K562 (cell line): ENCODE results near the gene TFPI. TPM values are rescaled to one million over a fixed set of nuclear protein-coding genes. Genes with fewer than 3 reads are reported as not detected.

ENCODE experiments used
- BHLHE40 ChIP-seq: IDR thresholded peaks from 2 replicates; pipeline ENCODE4 v1.6.1; 2011; ENCODE audit warnings: low read length, improper control_type of control experiment
- CBFB ChIP-seq: sonication (generic); formaldehyde crosslinking; IDR thresholded peaks from 2 replicates; pipeline ENCODE4 v1.4.0; 2020; ENCODE audit warnings: mild to moderate bottlenecking, missing genetic modification reagents
- EHMT2 ChIP-seq: fragments of 450-650 bp; IDR thresholded peaks from 2 replicates; pipeline ENCODE4 v1.6.1; 2018; ENCODE audit warnings: antibody characterized with exemption
- HSF4 ChIP-seq: fragments of 250-450 bp; sonication (Bioruptor Pico); IDR thresholded peaks from 2 replicates; pipeline ENCODE4 v2.1.2; 2022; ENCODE audit warnings: mild to moderate bottlenecking, moderate library complexity, borderline replicate concordance
- IRF2 ChIP-seq: sonication (generic); formaldehyde crosslinking; IDR thresholded peaks from 2 replicates; pipeline ENCODE4 v1.8.1; 2022; ENCODE audit warnings: mild to moderate bottlenecking, missing genetic modification reagents
- MTA3 ChIP-seq: fragments of 450-650 bp; formaldehyde crosslinking; IDR thresholded peaks from 2 replicates; pipeline ENCODE4 v1.6.1; 2017; ENCODE audit warnings: mild to moderate bottlenecking, borderline replicate concordance
- NFE2L1 ChIP-seq: fragments of 450-650 bp; IDR thresholded peaks from 2 replicates; pipeline ENCODE4 v1.6.1; 2016; ENCODE audit warnings: missing genetic modification characterization, low read depth, mild to moderate bottlenecking, missing compliant biosample characterization, moderate library complexity, borderline replicate concordance
- POLR2A ChIP-seq: fragments of 450-650 bp; conservative IDR thresholded peaks from 2 replicates; pipeline ENCODE4 v1.6.1; 2016
- PTRF ChIP-seq: fragments of 450-650 bp; IDR thresholded peaks from 2 replicates; pipeline ENCODE4 v1.6.1; 2016; ENCODE audit warnings: mild to moderate bottlenecking, missing genetic modification characterization, missing compliant biosample characterization
- SOX6 ChIP-seq: fragments of 450-650 bp; IDR thresholded peaks from 2 replicates; pipeline ENCODE4 v1.6.1; 2014; ENCODE audit warnings: mild to moderate bottlenecking
- ZC3H11A ChIP-seq: IDR thresholded peaks from 2 replicates; pipeline ENCODE4 v1.6.1; 2012; ENCODE audit warnings: low read depth, low read length, improper control_type of control experiment
- ZKSCAN3 ChIP-seq: fragments of 250-450 bp; sonication (Bioruptor Pico); IDR thresholded peaks from 2 replicates; pipeline ENCODE4 v1.4.0; 2020
- ZNF24 ChIP-seq: fragments of 450-650 bp; IDR thresholded peaks from 2 replicates; pipeline ENCODE4 v1.6.1; 2016
- ZNF41 ChIP-seq: fragments of 250-450 bp; sonication (Bioruptor Pico); conservative IDR thresholded peaks from 2 replicates; pipeline ENCODE4 v1.4.0; 2020; ENCODE audit warnings: mild to moderate bottlenecking
- ZNF551 ChIP-seq: fragments of 250-450 bp; sonication (Bioruptor Pico); IDR thresholded peaks from 2 replicates; pipeline ENCODE4 v1.5.0; 2021; ENCODE audit warnings: mild to moderate bottlenecking, moderate library complexity
- polyA plus RNA-seq, 8 experiments: library from polyadenylated mRNA; depleted of rRNA in 4 of 8; stranded (reverse) in 5 of 8; unstranded in 3 of 8; fragments of >200 nt; fragmentation: Nextera tagmentation in 2 of 8; fragmentation: Illumina TruSeq in 1 of 8; extraction: Ambion mirVana in 2 of 8; extraction: Trizol in 1 of 8; gene quantifications; 2 replicates each; pipeline versions ENCODE4 v1.2.1 to v1.2.3, GENCODE V29; 2011 to 2014; ENCODE audit warnings: inconsistent platforms in 1 of 8, missing spikeins in 1 of 8
- total RNA-seq, 7 experiments: library from RNA; depleted of rRNA in 6 of 7; stranded (reverse); fragments of >200 nt in 6 of 7; fragmentation: Illumina TruSeq in 2 of 7; extraction: Trizol in 2 of 7; gene quantifications; 2 replicates each; pipeline versions ENCODE4 v1.2.1 to v1.2.3, GENCODE V29; 2011 to 2021; ENCODE audit warnings: low replicate concordance in 1 of 7
- TF ChIP-seq, protein P1 (sequence below): fragments of 450-650 bp; conservative IDR thresholded peaks from 2 replicates; pipeline ENCODE4 v1.6.1; 2016; ENCODE audit warnings: missing genetic modification characterization, low read depth, mild to moderate bottlenecking, missing compliant biosample characterization, moderate library complexity
- TF ChIP-seq, protein P2 (sequence below): fragments of 200-800 bp; sonication (Bioruptor generic); IDR thresholded peaks from 2 replicates; pipeline ENCODE4 v1.6.1; 2017; ENCODE audit warnings: missing genetic modification characterization, missing compliant biosample characterization
- TF ChIP-seq, protein P3 (sequence below): sonication (generic); formaldehyde crosslinking; IDR thresholded peaks from 2 replicates; pipeline ENCODE4 v1.8.0; 2022; ENCODE audit warnings: mild to moderate bottlenecking, low read depth, missing genetic modification reagents
- TF ChIP-seq, protein P4 (sequence below): fragments of 250-450 bp; sonication (Bioruptor Pico); IDR thresholded peaks from 2 replicates; pipeline ENCODE4 v1.4.0; 2020; ENCODE audit warnings: mild to moderate bottlenecking
- TF ChIP-seq, protein P5 (sequence below): sonication (generic); formaldehyde crosslinking; IDR thresholded peaks from 2 replicates; pipeline ENCODE4 v1.8.0; 2022; ENCODE audit warnings: mild to moderate bottlenecking, missing genetic modification reagents, borderline replicate concordance
- TF ChIP-seq, protein P6 (sequence below): sonication (generic); IDR thresholded peaks from 2 replicates; pipeline ENCODE4 v1.6.1; 2016

TFPI gene
- total and polyA plus RNA-seq, 9 of the 15 experiments (the other 6 are each of a cell fraction or from before 2014, with no cell fraction given), result 53.5 to 219 (median 100) TPM

DNA sequence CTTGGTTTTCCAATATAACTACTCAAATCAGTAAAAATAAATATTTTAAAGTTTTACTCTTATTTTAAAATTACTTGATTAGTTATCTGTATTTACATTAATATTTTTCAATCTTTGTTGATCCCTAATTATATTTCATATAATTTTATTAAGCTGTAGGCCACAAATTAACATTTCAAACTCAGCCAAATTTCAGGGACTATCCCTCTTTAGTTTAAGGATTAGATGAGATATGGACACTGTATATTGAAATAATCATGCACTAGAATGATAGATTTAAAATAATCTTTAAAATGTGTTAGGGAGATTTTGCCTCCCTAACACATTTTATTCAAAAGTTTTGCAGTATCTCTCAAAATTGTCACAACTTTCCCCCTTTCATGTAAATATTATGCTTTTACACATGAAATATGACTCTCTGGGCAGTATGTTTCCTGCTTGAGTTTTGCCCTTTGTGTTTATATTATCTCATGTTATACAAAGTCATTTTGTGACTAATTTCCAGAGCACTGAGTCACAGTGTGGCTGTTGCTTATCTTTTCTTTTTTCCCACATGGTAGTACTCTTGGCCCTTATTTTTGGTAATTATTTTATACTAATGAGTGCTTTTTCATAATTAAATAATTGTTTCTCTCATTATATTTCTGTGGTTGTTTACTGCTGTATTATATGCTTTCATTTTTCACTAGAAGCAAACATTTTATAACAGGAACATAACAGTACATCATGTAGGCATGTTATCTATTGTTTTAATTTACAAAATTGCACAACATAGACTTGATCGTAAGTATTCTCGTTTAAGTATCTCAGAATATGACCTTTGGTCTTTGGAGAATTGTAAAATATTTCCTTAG, 1.2 kb downstream of the TFPI start (continued):
- TF ChIP-seq CBFB (CRISPR knock-in tag) (no peak), SOX6 (peak; percentile 75), ZKSCAN3 (CRISPR knock-in tag) (no peak), NFE2L1 (no peak), MTA3 (no peak), PTRF (tag) (no peak), ZC3H11A (no peak), ZNF551 (no peak), HSF4 (CRISPR knock-in tag) (no peak), EHMT2 (no peak), BHLHE40 (no peak), ZNF24 (no peak), ZNF41 (CRISPR knock-in tag) (no peak), IRF2 (CRISPR knock-in tag) (no peak), POLR2A (peak; percentile 70)
- TF ChIP-seq, protein P1, sequence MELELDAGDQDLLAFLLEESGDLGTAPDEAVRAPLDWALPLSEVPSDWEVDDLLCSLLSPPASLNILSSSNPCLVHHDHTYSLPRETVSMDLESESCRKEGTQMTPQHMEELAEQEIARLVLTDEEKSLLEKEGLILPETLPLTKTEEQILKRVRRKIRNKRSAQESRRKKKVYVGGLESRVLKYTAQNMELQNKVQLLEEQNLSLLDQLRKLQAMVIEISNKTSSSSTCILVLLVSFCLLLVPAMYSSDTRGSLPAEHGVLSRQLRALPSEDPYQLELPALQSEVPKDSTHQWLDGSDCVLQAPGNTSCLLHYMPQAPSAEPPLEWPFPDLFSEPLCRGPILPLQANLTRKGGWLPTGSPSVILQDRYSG, result no peak
- TF ChIP-seq, protein P2, sequence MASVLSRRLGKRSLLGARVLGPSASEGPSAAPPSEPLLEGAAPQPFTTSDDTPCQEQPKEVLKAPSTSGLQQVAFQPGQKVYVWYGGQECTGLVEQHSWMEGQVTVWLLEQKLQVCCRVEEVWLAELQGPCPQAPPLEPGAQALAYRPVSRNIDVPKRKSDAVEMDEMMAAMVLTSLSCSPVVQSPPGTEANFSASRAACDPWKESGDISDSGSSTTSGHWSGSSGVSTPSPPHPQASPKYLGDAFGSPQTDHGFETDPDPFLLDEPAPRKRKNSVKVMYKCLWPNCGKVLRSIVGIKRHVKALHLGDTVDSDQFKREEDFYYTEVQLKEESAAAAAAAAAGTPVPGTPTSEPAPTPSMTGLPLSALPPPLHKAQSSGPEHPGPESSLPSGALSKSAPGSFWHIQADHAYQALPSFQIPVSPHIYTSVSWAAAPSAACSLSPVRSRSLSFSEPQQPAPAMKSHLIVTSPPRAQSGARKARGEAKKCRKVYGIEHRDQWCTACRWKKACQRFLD (CRISPR knock-in tag), result 0 out of 2 replicates have a peak, but pooled peaks have one; percentile 32
- TF ChIP-seq, protein P3, sequence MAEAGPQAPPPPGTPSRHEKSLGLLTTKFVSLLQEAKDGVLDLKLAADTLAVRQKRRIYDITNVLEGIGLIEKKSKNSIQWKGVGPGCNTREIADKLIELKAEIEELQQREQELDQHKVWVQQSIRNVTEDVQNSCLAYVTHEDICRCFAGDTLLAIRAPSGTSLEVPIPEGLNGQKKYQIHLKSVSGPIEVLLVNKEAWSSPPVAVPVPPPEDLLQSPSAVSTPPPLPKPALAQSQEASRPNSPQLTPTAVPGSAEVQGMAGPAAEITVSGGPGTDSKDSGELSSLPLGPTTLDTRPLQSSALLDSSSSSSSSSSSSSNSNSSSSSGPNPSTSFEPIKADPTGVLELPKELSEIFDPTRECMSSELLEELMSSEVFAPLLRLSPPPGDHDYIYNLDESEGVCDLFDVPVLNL (CRISPR knock-in tag), result no peak
- TF ChIP-seq, protein P4, sequence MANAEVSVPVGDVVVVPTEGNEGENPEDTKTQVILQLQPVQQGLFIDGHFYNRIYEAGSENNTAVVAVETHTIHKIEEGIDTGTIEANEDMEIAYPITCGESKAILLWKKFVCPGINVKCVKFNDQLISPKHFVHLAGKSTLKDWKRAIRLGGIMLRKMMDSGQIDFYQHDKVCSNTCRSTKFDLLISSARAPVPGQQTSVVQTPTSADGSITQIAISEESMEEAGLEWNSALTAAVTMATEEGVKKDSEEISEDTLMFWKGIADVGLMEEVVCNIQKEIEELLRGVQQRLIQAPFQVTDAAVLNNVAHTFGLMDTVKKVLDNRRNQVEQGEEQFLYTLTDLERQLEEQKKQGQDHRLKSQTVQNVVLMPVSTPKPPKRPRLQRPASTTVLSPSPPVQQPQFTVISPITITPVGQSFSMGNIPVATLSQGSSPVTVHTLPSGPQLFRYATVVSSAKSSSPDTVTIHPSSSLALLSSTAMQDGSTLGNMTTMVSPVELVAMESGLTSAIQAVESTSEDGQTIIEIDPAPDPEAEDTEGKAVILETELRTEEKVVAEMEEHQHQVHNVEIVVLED (CRISPR knock-in tag), result no peak
- TF ChIP-seq, protein P5, sequence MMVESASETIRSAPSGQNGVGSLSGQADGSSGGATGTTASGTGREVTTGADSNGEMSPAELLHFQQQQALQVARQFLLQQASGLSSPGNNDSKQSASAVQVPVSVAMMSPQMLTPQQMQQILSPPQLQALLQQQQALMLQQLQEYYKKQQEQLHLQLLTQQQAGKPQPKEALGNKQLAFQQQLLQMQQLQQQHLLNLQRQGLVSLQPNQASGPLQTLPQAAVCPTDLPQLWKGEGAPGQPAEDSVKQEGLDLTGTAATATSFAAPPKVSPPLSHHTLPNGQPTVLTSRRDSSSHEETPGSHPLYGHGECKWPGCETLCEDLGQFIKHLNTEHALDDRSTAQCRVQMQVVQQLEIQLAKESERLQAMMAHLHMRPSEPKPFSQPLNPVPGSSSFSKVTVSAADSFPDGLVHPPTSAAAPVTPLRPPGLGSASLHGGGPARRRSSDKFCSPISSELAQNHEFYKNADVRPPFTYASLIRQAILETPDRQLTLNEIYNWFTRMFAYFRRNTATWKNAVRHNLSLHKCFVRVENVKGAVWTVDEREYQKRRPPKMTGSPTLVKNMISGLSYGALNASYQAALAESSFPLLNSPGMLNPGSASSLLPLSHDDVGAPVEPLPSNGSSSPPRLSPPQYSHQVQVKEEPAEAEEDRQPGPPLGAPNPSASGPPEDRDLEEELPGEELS (CRISPR knock-in tag), result no peak
- TF ChIP-seq, protein P6, sequence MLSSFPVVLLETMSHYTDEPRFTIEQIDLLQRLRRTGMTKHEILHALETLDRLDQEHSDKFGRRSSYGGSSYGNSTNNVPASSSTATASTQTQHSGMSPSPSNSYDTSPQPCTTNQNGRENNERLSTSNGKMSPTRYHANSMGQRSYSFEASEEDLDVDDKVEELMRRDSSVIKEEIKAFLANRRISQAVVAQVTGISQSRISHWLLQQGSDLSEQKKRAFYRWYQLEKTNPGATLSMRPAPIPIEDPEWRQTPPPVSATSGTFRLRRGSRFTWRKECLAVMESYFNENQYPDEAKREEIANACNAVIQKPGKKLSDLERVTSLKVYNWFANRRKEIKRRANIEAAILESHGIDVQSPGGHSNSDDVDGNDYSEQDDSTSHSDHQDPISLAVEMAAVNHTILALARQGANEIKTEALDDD, result no peak
